ENCODE results near the gene SPDYE4.

GRCh38 chr17:8799570-8800212 lies 41.3 kb upstream of the SPDYE4 start:
- TF ChIP-seq GATA3 (IDR thresholded peaks at IDR 0.05; ENCODE audit: low read depth, low read length) = no peak
- no peak for TF ChIP-seq GATA2 (IDR thresholded peaks at IDR 0.05; ENCODE audit: low read depth, low read length)
